ENCODE results near the gene CATSPERB.

The CATSPERB gene

GRCh38 chr14:91586410-91586809 is 145.5 kb downstream of the CATSPERB start:
- H3K4me1 ChIP-seq (ENCODE audit: insufficient read depth, low read length, poor library complexity, severe bottlenecking) = no peaks in the 10 kb centered on the region
- H3K4me2 ChIP-seq (ENCODE audit: low read depth, low read length, poor library complexity, severe bottlenecking) = no peak overlapping the region
- no peaks in the 10 kb centered on the region for H3K27me3 ChIP-seq (ENCODE audit: insufficient read depth, low read length, poor library complexity, severe bottlenecking)
- H3K4me3 ChIP-seq (ENCODE audit: low read length, poor library complexity, severe bottlenecking) = no peak overlapping the region
- H3K9me3 ChIP-seq (ENCODE audit: insufficient read depth, low read depth, low read length) = no peaks in the 10 kb centered on the region
- H3K9me2 ChIP-seq (replicated peaks; ENCODE audit: low read depth, low read length) = no peaks in the 10 kb centered on the region
- no peaks in the 10 kb centered on the region for H4K20me1 ChIP-seq (ENCODE audit: insufficient read depth, low read length, poor library complexity, severe bottlenecking)
- TF ChIP-seq EZH2phosphoT487 (IDR thresholded peaks at IDR 0.05; ENCODE audit: borderline replicate concordance) = no peak
- no peak overlapping the region for H2AFZ ChIP-seq (ENCODE audit: low read length)
- no peaks in the 10 kb centered on the region for H3F3A ChIP-seq (ENCODE audit: low read depth)
- H3K79me2 ChIP-seq (ENCODE audit: insufficient read depth, low read length) = no peaks in the 10 kb centered on the region
- no peaks in the 10 kb centered on the region for H3K36me3 ChIP-seq (ENCODE audit: insufficient read depth, low read length)
- no peak overlapping the region for H3K9ac ChIP-seq (ENCODE audit: low read depth, low read length, poor library complexity, severe bottlenecking)

GRCh38 chr14:91585856-91586255 is 146.0 kb downstream of the CATSPERB start:
- Histone ChIP-seq H3K9ac (ENCODE audit: low read depth, low read length, poor library complexity, severe bottlenecking) (no peak overlapping the region), H3K9me3 (ENCODE audit: insufficient read depth, low read depth, low read length) (no peaks in the 10 kb centered on the region), H3K36me3 (ENCODE audit: insufficient read depth, low read length) (no peaks in the 10 kb centered on the region), H3K27me3 (ENCODE audit: insufficient read depth, low read length, poor library complexity, severe bottlenecking) (no peaks in the 10 kb centered on the region), H3F3A (ENCODE audit: low read depth) (no peaks in the 10 kb centered on the region), H2AFZ (ENCODE audit: low read length) (no peak overlapping the region), H3K4me2 (ENCODE audit: low read depth, low read length, poor library complexity, severe bottlenecking) (no peak overlapping the region), H3K4me1 (ENCODE audit: insufficient read depth, low read length, poor library complexity, severe bottlenecking) (no peaks in the 10 kb centered on the region), H3K9me2 (replicated peaks; ENCODE audit: low read depth, low read length) (no peaks in the 10 kb centered on the region), H3K79me2 (ENCODE audit: insufficient read depth, low read length) (no peaks in the 10 kb centered on the region), H4K20me1 (ENCODE audit: insufficient read depth, low read length, poor library complexity, severe bottlenecking) (no peaks in the 10 kb centered on the region), H3K4me3 (ENCODE audit: low read length, poor library complexity, severe bottlenecking) (no peak overlapping the region)
- TF ChIP-seq CTCF (conservative IDR thresholded peaks at IDR 0.05; ENCODE audit: low read length) = no peak
- TF ChIP-seq EZH2phosphoT487 (IDR thresholded peaks at IDR 0.05; ENCODE audit: borderline replicate concordance) = no peak

GRCh38 chr14:91582761-91583160 is 149.1 kb downstream of the CATSPERB start:
- Histone ChIP-seq H3K36me3 (ENCODE audit: insufficient read depth, low read length) (no peaks in the 10 kb centered on the region), H3K79me2 (ENCODE audit: insufficient read depth, low read length) (no peaks in the 10 kb centered on the region), H2AFZ (ENCODE audit: low read length) (no peak overlapping the region), H3K9me2 (replicated peaks; ENCODE audit: low read depth, low read length) (no peaks in the 10 kb centered on the region), H3K4me2 (ENCODE audit: low read depth, low read length, poor library complexity, severe bottlenecking) (no peak overlapping the region), H4K20me1 (ENCODE audit: insufficient read depth, low read length, poor library complexity, severe bottlenecking) (no peaks in the 10 kb centered on the region), H3K27me3 (ENCODE audit: insufficient read depth, low read length, poor library complexity, severe bottlenecking) (peaks cover 5% of the 10 kb centered on the region), H3F3A (ENCODE audit: low read depth) (no peaks in the 10 kb centered on the region), H3K4me1 (ENCODE audit: insufficient read depth, low read length, poor library complexity, severe bottlenecking) (no peaks in the 10 kb centered on the region), H3K9me3 (ENCODE audit: insufficient read depth, low read depth, low read length) (no peaks in the 10 kb centered on the region), H3K4me3 (ENCODE audit: low read length, poor library complexity, severe bottlenecking) (no peak overlapping the region), H3K9ac (ENCODE audit: low read depth, low read length, poor library complexity, severe bottlenecking) (no peak overlapping the region)
- TF ChIP-seq EZH2phosphoT487 (IDR thresholded peaks at IDR 0.05; ENCODE audit: borderline replicate concordance) (no peak), CTCF (conservative IDR thresholded peaks at IDR 0.05; ENCODE audit: low read length) (no peak)

GRCh38 chr14:91580876-91581577 is 150.9 kb downstream of the CATSPERB start:
- no peak overlapping the region for H3K4me3 ChIP-seq (ENCODE audit: low read length, poor library complexity, severe bottlenecking)

More at GRCh38 chr14:91580876-91581577, 150.9 kb downstream of the CATSPERB start:
- no peak overlapping the region for H2AFZ ChIP-seq (ENCODE audit: low read length)
- no peaks in the 10 kb centered on the region for H4K20me1 ChIP-seq (ENCODE audit: insufficient read depth, low read length, poor library complexity, severe bottlenecking)
- H3F3A ChIP-seq (ENCODE audit: low read depth) = no peaks in the 10 kb centered on the region
- no peaks in the 10 kb centered on the region for H3K9me2 ChIP-seq (replicated peaks; ENCODE audit: low read depth, low read length)
- H3K9ac ChIP-seq (ENCODE audit: low read depth, low read length, poor library complexity, severe bottlenecking) = no peak overlapping the region
- H3K79me2 ChIP-seq (ENCODE audit: insufficient read depth, low read length) = no peaks in the 10 kb centered on the region
- H3K27me3 ChIP-seq (ENCODE audit: insufficient read depth, low read length, poor library complexity, severe bottlenecking) = peaks cover 5% of the 10 kb centered on the region
- H3K9me3 ChIP-seq (ENCODE audit: insufficient read depth, low read depth, low read length) = no peaks in the 10 kb centered on the region
- H3K4me1 ChIP-seq (ENCODE audit: insufficient read depth, low read length, poor library complexity, severe bottlenecking) = no peaks in the 10 kb centered on the region
- H3K36me3 ChIP-seq (ENCODE audit: insufficient read depth, low read length) = no peaks in the 10 kb centered on the region
- H3K4me2 ChIP-seq (ENCODE audit: low read depth, low read length, poor library complexity, severe bottlenecking) = no peak overlapping the region
- TF ChIP-seq CTCF (conservative IDR thresholded peaks at IDR 0.05; ENCODE audit: low read length) = no peak
